OCI-LY7 (cell line): ENCODE data around the gene SCNN1B. TPM values are rescaled to one million over a fixed set of nuclear protein-coding genes. Genes with fewer than 3 reads are reported as not detected.

ENCODE experiments used
- BruUV-seq: library from RNA; stranded (reverse); fragments of 400-500 nt; replicated peaks from 2 replicates; lab custom pipeline; 2021; lab: Mats Ljungman, UMichigan
- CTCF ChIA-PET: fragments of 300-600 bp; sonication (Branson Sonifier 250); formaldehyde crosslinking; loops from one replicate; lab custom pipeline; 2022; ENCODE audit warnings: antibody characterized with exemption; ENCODE audit not compliant: unreplicated experiment; lab: Charles Lee
- POLR2A ChIA-PET: fragments of 300-600 bp; sonication (Branson Sonifier 250); formaldehyde crosslinking; loops from one replicate; lab custom pipeline; 2022; ENCODE audit warnings: antibody characterized with exemption; lab: Charles Lee
- DNase-seq: peaks from one replicate; pipeline ENCODE4 v3.0.0-alpha.2; 2015; ENCODE audit warnings: low spot score
- H2AFZ ChIP-seq: fragments of 200-600 bp; sonication (generic), shearing (Covaris generic); 2 replicates; pipeline ENCODE4 v1.6.1; 2014; ENCODE audit warnings: mild to moderate bottlenecking, antibody characterized with exemption, low read length, moderate library complexity
- H3K27ac ChIP-seq: fragments of 200-600 bp; sonication (generic); 2 replicates; pipeline ENCODE4 v1.5.1; 2014; ENCODE audit warnings: mixed run types, low read depth, mild to moderate bottlenecking, moderate library complexity, low read length, inconsistent platforms; ENCODE audit not compliant: poor library complexity, severe bottlenecking
- H3K36me3 ChIP-seq: fragments of 200-600 bp; sonication (generic); 2 replicates; pipeline ENCODE4 v1.6.1; 2014; ENCODE audit warnings: mild to moderate bottlenecking, antibody characterized with exemption, low read length, moderate library complexity, mixed read lengths; ENCODE audit not compliant: insufficient read depth
- H3K4me1 ChIP-seq: fragments of 200-600 bp; sonication (generic); 2 replicates; pipeline ENCODE4 v1.5.1; 2014; ENCODE audit warnings: mild to moderate bottlenecking, low read length; ENCODE audit not compliant: insufficient read depth, poor library complexity, severe bottlenecking
- H3K4me2 ChIP-seq: fragments of 200-600 bp; sonication (generic); 2 replicates; pipeline ENCODE4 v1.6.1; 2014; ENCODE audit warnings: mild to moderate bottlenecking, low read length
- H3K4me3 ChIP-seq: fragments of 200-600 bp; sonication (generic); 2 replicates; pipeline ENCODE4 v1.5.1; 2014; ENCODE audit warnings: mild to moderate bottlenecking, low read depth, low read length; ENCODE audit not compliant: poor library complexity, severe bottlenecking
- H3K79me2 ChIP-seq: fragments of 200-600 bp; sonication (generic); 2 replicates; pipeline ENCODE4 v1.6.1; 2016; ENCODE audit warnings: low read depth, mild to moderate bottlenecking, low read length, moderate library complexity, mixed read lengths; ENCODE audit not compliant: insufficient read depth
- H3K9me2 ChIP-seq: fragments of 200-600 bp; sonication (generic); 2 replicates; pipeline ENCODE4 v1.6.1; 2016; ENCODE audit warnings: mild to moderate bottlenecking, low read length, mixed read lengths; ENCODE audit not compliant: insufficient read depth
- H3K9me3 ChIP-seq: fragments of 200-600 bp; sonication (generic); 2 replicates; pipeline ENCODE4 v1.6.1; 2014; ENCODE audit warnings: mild to moderate bottlenecking, mixed run types, low read length, mixed read lengths
- H4K20me1 ChIP-seq: fragments of 200-600 bp; sonication (generic); 2 replicates; pipeline ENCODE4 v1.6.1; 2014; ENCODE audit warnings: mild to moderate bottlenecking, antibody characterized with exemption, low read length, moderate library complexity, mixed read lengths; ENCODE audit not compliant: insufficient read depth
- EZH2phosphoT487 ChIP-seq: fragments of 200-600 bp; sonication (generic); IDR thresholded peaks from 2 replicates; pipeline ENCODE4 v1.6.1; 2018; ENCODE audit warnings: low read depth, borderline replicate concordance, mild to moderate bottlenecking, mixed run types, antibody characterized with exemption, low read length, moderate library complexity, mixed read lengths
- intact Hi-C: fragments of 100-400 bp; cut with micrococcal nuclease; formaldehyde crosslinking; loops from one replicate; pipeline ENCODE4 v1.10.0; 2022; ENCODE audit not compliant: unreplicated experiment
- total RNA-seq, 2 experiments: library from RNA; depleted of rRNA in 1 of 2; stranded (reverse); fragments of >200 nt in 1 of 2; shearing (Covaris generic) in 1 of 2; gene quantifications; 2 replicates each; pipeline ENCODE4 v1.2.3, GENCODE V29; 2014 to 2022
- TF ChIP-seq, protein P1 (sequence below): fragments of 200-600 bp; sonication (generic); conservative IDR thresholded peaks from 2 replicates; pipeline ENCODE4 v1.5.1; 2014; ENCODE audit warnings: mild to moderate bottlenecking, antibody characterized with exemption, low read length, moderate library complexity, mixed read lengths

SCNN1B gene
- total RNA-seq, 2 experiments from 2014 or later: 0.23 TPM; not detected in 1

DNA sequence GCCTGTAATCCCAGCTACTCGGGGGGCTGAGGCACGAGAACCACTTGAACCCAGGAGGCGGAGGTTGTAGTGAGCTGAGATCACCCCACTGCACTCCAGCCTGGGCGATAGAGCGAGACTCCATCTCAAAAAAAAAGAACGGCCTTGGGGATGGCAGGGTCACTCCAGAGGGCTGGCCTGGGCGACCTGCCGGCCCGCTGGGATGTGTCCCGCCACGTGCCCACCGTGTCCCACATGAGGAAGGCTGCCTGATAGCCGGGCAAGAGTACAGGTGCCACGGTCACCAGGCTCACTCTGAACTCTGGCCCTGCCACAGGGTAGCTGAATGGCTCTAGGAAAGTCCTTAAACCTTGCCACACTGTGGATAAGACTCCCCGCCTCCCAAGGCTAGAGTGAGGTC lies 83.3 kb downstream of the SCNN1B start:
- Histone ChIP-seq H3K9me2 (no peaks in the 10 kb centered on the region), H3K27ac (no peak overlapping the region), H3K36me3 (no peaks in the 10 kb centered on the region), H3K4me1 (no peaks in the 10 kb centered on the region), H3K9me3 (no peaks in the 10 kb centered on the region), H3K79me2 (no peaks in the 10 kb centered on the region), H4K20me1 (no peaks in the 10 kb centered on the region), H3K4me3 (no peak overlapping the region), H2AFZ (no peak overlapping the region), H3K4me2 (no peak overlapping the region)
- intact Hi-C loops: no loop called here
- CTCF ChIA-PET: no interaction called here
- no peak for DNase-seq
- no TSS peak for BruUV-seq
- POLR2A ChIA-PET: no interaction called here
- TF ChIP-seq, protein P1, sequence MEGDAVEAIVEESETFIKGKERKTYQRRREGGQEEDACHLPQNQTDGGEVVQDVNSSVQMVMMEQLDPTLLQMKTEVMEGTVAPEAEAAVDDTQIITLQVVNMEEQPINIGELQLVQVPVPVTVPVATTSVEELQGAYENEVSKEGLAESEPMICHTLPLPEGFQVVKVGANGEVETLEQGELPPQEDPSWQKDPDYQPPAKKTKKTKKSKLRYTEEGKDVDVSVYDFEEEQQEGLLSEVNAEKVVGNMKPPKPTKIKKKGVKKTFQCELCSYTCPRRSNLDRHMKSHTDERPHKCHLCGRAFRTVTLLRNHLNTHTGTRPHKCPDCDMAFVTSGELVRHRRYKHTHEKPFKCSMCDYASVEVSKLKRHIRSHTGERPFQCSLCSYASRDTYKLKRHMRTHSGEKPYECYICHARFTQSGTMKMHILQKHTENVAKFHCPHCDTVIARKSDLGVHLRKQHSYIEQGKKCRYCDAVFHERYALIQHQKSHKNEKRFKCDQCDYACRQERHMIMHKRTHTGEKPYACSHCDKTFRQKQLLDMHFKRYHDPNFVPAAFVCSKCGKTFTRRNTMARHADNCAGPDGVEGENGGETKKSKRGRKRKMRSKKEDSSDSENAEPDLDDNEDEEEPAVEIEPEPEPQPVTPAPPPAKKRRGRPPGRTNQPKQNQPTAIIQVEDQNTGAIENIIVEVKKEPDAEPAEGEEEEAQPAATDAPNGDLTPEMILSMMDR: no peak
- TF ChIP-seq EZH2phosphoT487: no peak

DNA sequence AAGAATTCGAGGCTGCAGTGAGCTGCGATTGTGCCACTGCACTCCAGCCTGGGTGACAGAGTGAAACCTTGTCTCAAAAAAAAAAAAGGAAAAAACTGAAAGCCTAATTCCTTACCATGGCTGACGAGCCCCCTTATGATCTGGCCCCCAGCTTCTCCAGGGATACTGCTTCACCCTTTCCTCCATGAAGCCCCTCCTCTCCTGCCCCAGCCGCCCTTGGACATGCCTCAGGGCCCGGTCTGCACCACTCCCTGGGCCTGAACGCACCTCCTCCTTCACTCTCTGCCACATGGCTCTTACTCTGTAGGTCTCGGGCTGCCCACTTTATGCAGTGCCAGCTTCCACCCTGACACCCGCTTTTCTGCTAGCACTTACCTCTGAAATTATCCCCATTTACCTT lies 85.6 kb downstream of the SCNN1B start:
- ChIA-PET POLR2A (interaction anchor here (0.7 kb wide), 1 partner anchor 49 kb away, joined by 4 read pairs; no protein-coding TSS in a partner anchor), CTCF (no interaction called here)
- Histone ChIP-seq H3K4me2 (no peak overlapping the region), H3K4me1 (no peaks in the 10 kb centered on the region), H3K4me3 (no peak overlapping the region), H4K20me1 (no peaks in the 10 kb centered on the region), H2AFZ (no peak overlapping the region), H3K79me2 (no peaks in the 10 kb centered on the region), H3K9me3 (no peaks in the 10 kb centered on the region), H3K9me2 (no peaks in the 10 kb centered on the region), H3K27ac (no peak overlapping the region), H3K36me3 (no peaks in the 10 kb centered on the region; the same call in 1 of the 2 replicates)
- TF ChIP-seq, protein P1: no peak
- TF ChIP-seq EZH2phosphoT487: no peak
- intact Hi-C loops: no loop called here
- no peak for DNase-seq
- BruUV-seq: no TSS peak

DNA sequence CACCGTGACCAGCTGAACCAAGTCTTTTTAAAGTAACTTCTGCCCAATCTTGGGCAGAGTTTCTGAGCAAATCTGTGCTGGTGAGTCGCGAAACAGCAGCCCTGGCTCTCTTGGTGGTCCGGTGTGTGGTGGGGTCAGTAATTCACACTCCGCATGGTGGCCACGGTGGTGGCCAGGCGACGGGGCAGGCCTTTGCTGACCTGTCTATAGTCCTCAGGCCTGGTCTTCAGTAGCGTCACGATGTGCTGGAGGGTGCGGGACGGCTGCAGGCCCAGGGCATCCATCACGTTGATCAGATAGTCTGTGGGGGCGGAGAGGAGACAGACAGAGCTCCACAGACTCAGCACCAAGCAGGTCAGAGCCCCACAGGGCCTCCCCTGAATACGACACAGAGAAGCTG lies 86.7 kb downstream of the SCNN1B start:
- CTCF ChIA-PET: no interaction called here
- Histone ChIP-seq H3K4me3 (no peak overlapping the region), H4K20me1 (no peaks in the 10 kb centered on the region), H3K9me3 (no peaks in the 10 kb centered on the region), H3K36me3 (no peaks in the 10 kb centered on the region; the same call in 1 of the 2 replicates), H3K9me2 (no peaks in the 10 kb centered on the region), H3K79me2 (no peaks in the 10 kb centered on the region), H3K27ac (no peak overlapping the region), H3K4me2 (no peak overlapping the region), H3K4me1 (no peaks in the 10 kb centered on the region), H2AFZ (no peak overlapping the region)
- TF ChIP-seq, protein P1: no peak
- no peak for TF ChIP-seq EZH2phosphoT487
- DNase-seq: no peak
- TSS peak; percentile 54 for BruUV-seq
- intact Hi-C loops: no loop called here
- POLR2A ChIA-PET: no interaction called here
